GM12892 (cell line): Measurements from ENCODE around the gene ELAC2.

Experiments used
- POLR2AphosphoS5 ChIP-seq: IDR thresholded peaks from 2 replicates; pipeline ENCODE4 v1.6.1; 2011; ENCODE audit warnings: low read depth, low read length, control low read depth
- TAF1 ChIP-seq: IDR thresholded peaks from 2 replicates; pipeline ENCODE4 v1.6.1; 2011; ENCODE audit warnings: low read depth, mild to moderate bottlenecking, control low read depth, low read length, borderline replicate concordance

DNA sequence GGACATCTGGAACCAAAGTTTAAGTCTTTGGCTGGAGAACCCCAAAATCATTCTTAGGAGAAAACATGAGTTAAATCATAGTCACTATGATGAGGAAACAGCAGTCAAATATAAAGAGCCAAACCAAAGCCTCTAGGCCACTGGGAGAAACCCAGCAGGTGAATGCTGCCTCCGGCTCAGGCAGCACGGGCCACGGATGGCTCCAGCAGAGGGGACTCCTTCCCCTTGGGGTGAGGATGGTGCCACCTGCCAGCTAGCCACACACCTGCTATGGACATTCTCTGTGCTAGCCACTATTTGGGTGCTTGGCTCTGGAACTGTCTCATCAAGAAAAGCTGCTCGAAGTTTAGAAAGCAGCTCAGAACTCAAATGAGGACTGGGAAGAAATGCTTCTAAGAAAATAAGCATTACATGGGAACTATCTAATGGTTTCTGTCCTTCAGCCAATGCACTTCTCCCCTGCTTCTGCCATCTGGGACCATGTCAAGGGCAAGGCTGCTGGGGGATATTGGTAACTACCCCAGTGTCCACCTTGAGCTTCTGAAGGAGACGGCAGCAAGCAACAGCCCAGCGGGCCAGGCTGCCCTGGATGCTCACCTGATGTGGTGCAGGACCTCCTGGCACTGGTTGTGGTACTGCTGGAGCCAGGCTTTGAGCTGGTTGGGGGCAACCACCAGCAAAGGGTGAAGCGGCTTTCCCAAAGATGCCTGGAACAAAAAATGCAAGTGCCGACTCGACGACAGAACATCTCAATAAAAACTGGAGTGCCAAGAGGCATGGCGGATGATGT, 22.5 kb downstream of the ELAC2 start:
- TF ChIP-seq TAF1: no peak
- TF ChIP-seq POLR2AphosphoS5: no peak; the same call in 1 of the 2 replicates
